GM23338 (cell line): Measurements from ENCODE around the gene SENP8. TPM values are rescaled to one million over a fixed set of nuclear protein-coding genes. Genes with fewer than 3 reads are reported as not detected.

Experiments used
- ATAC-seq: fragments of 200-7000 bp; cut with Tn5 transposase; 3 replicates; pipeline ENCODE4 v1.9.1; 2020
- DNase-seq: peaks from one replicate; pipeline ENCODE4 v3.0.0-alpha.2; 2015; ENCODE audit warnings: low spot score
- H2AFZ ChIP-seq: fragments of 200-600 bp; sonication (generic); 2 replicates; pipeline ENCODE4 v1.8.0; 2016; ENCODE audit warnings: antibody characterized with exemption, mild to moderate bottlenecking, moderate library complexity
- H3F3A ChIP-seq: fragments of 200-600 bp; sonication (generic); replicated peaks from 2 replicates; pipeline ENCODE4 v1.8.0; 2017; ENCODE audit warnings: antibody characterized with exemption, mixed run types, low read depth
- H3K27ac ChIP-seq: fragments of 200-600 bp; sonication (generic); 2 replicates; pipeline ENCODE4 v1.6.1; 2016; ENCODE audit warnings: low read depth
- H3K27me3 ChIP-seq: fragments of 200-600 bp; sonication (generic); 2 replicates; pipeline ENCODE4 v1.8.0; 2016; ENCODE audit warnings: mild to moderate bottlenecking, mixed run types, moderate library complexity; ENCODE audit not compliant: insufficient read depth
- H3K36me3 ChIP-seq: fragments of 200-600 bp; sonication (generic); 2 replicates; pipeline ENCODE4 v1.8.0; 2016; ENCODE audit warnings: mild to moderate bottlenecking; ENCODE audit not compliant: insufficient read depth
- H3K4me1 ChIP-seq: fragments of 200-600 bp; sonication (generic); 2 replicates; pipeline ENCODE4 v1.8.0; 2016; ENCODE audit warnings: mild to moderate bottlenecking, moderate library complexity; ENCODE audit not compliant: insufficient read depth
- H3K4me2 ChIP-seq: fragments of 200-600 bp; sonication (generic); 2 replicates; pipeline ENCODE4 v1.7.1; 2017; ENCODE audit warnings: mixed run types
- H3K4me3 ChIP-seq: fragments of 200-600 bp; sonication (generic); 2 replicates; pipeline ENCODE4 v1.6.1; 2016; ENCODE audit warnings: mixed run types
- H3K79me2 ChIP-seq: fragments of 200-600 bp; sonication (generic); replicated peaks from 2 replicates; pipeline ENCODE4 v1.8.0; 2017; ENCODE audit warnings: mild to moderate bottlenecking; ENCODE audit not compliant: insufficient read depth
- H3K9me2 ChIP-seq: fragments of 200-600 bp; sonication (generic); 2 replicates; pipeline ENCODE4 v1.8.0; 2017; ENCODE audit not compliant: insufficient read depth
- H4K20me1 ChIP-seq: fragments of 200-600 bp; sonication (generic); replicated peaks from 2 replicates; pipeline ENCODE4 v1.8.0; 2017; ENCODE audit warnings: mild to moderate bottlenecking; ENCODE audit not compliant: insufficient read depth
- H3K27ac Mint-ChIP-seq: 2 replicates; pipeline ENCODE4 v1.8.0; 2020; ENCODE audit warnings: inconsistent platforms, mild to moderate bottlenecking, moderate library complexity, mixed read lengths
- H3K27me3 Mint-ChIP-seq: 3 replicates; pipeline ENCODE4 v1.8.0; 2022; ENCODE audit warnings: low read depth, mild to moderate bottlenecking, moderate library complexity, mixed read lengths, inconsistent platforms; ENCODE audit not compliant: insufficient read depth, poor library complexity
- H3K36me3 Mint-ChIP-seq: 3 replicates; pipeline ENCODE4 v1.8.0; 2021; ENCODE audit warnings: low read depth, mild to moderate bottlenecking, inconsistent platforms, moderate library complexity, mixed read lengths
- H3K4me1 Mint-ChIP-seq: 3 replicates; pipeline ENCODE4 v1.8.0; 2020; ENCODE audit warnings: mild to moderate bottlenecking, inconsistent platforms, mixed read lengths
- H3K4me3 Mint-ChIP-seq: 3 replicates; pipeline ENCODE4 v1.8.0; 2021; ENCODE audit warnings: moderate library complexity, mild to moderate bottlenecking, inconsistent platforms, mixed read lengths
- H3K9me3 Mint-ChIP-seq: 3 replicates; pipeline ENCODE4 v1.8.0; 2020; ENCODE audit warnings: moderate library complexity, mild to moderate bottlenecking, inconsistent platforms, mixed read lengths
- CREB1 ChIP-seq: fragments of 250-450 bp; sonication (Bioruptor Pico); IDR thresholded peaks from 2 replicates; pipeline ENCODE4 v1.5.0; 2020; ENCODE audit warnings: low read depth, mild to moderate bottlenecking, moderate library complexity
- EZH2 ChIP-seq: fragments of 200-600 bp; sonication (generic); IDR thresholded peaks from one replicate; pipeline ENCODE4 v1.8.0; 2017; ENCODE audit warnings: antibody characterized with exemption, mild to moderate bottlenecking, low read depth; ENCODE audit not compliant: unreplicated experiment
- EZH2phosphoT487 ChIP-seq: fragments of 200-600 bp; sonication (generic); IDR thresholded peaks from one replicate; pipeline ENCODE4 v1.8.1; 2018; ENCODE audit warnings: antibody characterized with exemption; ENCODE audit not compliant: unreplicated experiment
- JUNB ChIP-seq: IDR thresholded peaks from one replicate; pipeline ENCODE4 v1.6.1; 2016; ENCODE audit warnings: antibody characterized with exemption; ENCODE audit not compliant: unreplicated experiment
- NANOG ChIP-seq: IDR thresholded peaks from 2 replicates; pipeline ENCODE4 v1.6.1; 2016; ENCODE audit warnings: antibody characterized with exemption, borderline replicate concordance
- POLR2AphosphoS5 ChIP-seq: IDR thresholded peaks from 2 replicates; pipeline ENCODE4 v1.6.1; 2016; ENCODE audit warnings: antibody characterized with exemption, low read depth
- STAT1 ChIP-seq: IDR thresholded peaks from one replicate; pipeline ENCODE4 v1.6.1; 2016; ENCODE audit warnings: antibody characterized with exemption; ENCODE audit not compliant: unreplicated experiment
- ZNF114 ChIP-seq: fragments of 250-450 bp; sonication (Bioruptor Pico); IDR thresholded peaks from 2 replicates; pipeline ENCODE4 v1.5.0; 2020; ENCODE audit warnings: mild to moderate bottlenecking, moderate library complexity
- ZNF331 ChIP-seq: fragments of 250-450 bp; sonication (Bioruptor Pico); IDR thresholded peaks from 2 replicates; pipeline ENCODE4 v1.5.0; 2020; ENCODE audit warnings: low read depth, mild to moderate bottlenecking, moderate library complexity
- polyA plus RNA-seq: library from polyadenylated mRNA; unstranded; fragments of >200 nt; fragmentation: Nextera tagmentation; extraction: Ambion mirVana; gene quantifications from 2 replicates; pipeline ENCODE4 v1.2.1, GENCODE V29; 2016
- total RNA-seq: library from RNA; depleted of rRNA; stranded (reverse); fragments of >200 nt; shearing (Covaris generic); gene quantifications from 2 replicates; pipeline ENCODE4 v1.2.3, GENCODE V29; 2014
- TF ChIP-seq, protein P1 (sequence below): IDR thresholded peaks from 2 replicates; pipeline ENCODE4 v1.6.1; 2016; ENCODE audit warnings: antibody characterized with exemption
- TF ChIP-seq, protein P2 (sequence below), 2 experiments: fragments of 200-600 bp in 1 of 2; sonication (generic) in 1 of 2; conservative IDR thresholded peaks; 2 replicates each; pipeline versions ENCODE4 v1.5.1 to v1.6.1; 2016 to 2017; ENCODE audit warnings: antibody characterized with exemption in 2 of 2, low read depth in 2 of 2, mild to moderate bottlenecking in 2 of 2, moderate library complexity in 1 of 2
- TF ChIP-seq, protein P3 (sequence below): IDR thresholded peaks from one replicate; pipeline ENCODE4 v1.6.1; 2018; ENCODE audit warnings: antibody characterized with exemption; ENCODE audit not compliant: unreplicated experiment
- TF ChIP-seq, protein P4 (sequence below): fragments of 250-450 bp; sonication (Bioruptor Pico); IDR thresholded peaks from 2 replicates; pipeline ENCODE4 v1.5.0; 2020; ENCODE audit warnings: mild to moderate bottlenecking, moderate library complexity

Gene SENP8
- total and polyA plus RNA-seq, 2 experiments from 2014 or later = 3.1 to 7.7 TPM

DNA sequence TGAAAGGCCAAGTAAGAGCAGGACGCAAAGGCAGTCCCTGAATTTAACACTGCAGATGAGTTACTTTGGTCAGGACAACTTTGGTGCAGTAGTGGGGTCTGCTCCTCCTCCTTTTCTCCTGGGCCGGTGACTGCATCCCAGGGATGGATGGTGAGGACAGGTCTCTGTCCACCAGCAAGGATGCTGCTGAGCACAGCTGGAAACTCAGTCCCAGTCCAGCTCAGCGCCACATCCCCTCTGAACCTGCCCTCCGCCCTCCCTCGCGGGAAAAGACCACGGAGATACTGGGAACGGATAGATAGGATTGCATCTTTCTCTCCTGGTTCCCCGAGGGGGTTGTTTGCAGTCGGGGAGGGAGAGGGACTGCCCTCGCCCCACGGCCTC lies 65.6 kb downstream of the SENP8 start:
- Histone ChIP-seq H3K4me1 (peaks cover 4% of the 10 kb centered on the region), H3K9me2 (no peaks in the 10 kb centered on the region), H3K27me3 (peaks cover 17% of the 10 kb centered on the region; the same call in 1 of the 2 replicates), H4K20me1 (no peaks in the 10 kb centered on the region), H3K4me2 (peak overlapping the region; percentile 84), H3K27ac (no peak overlapping the region), H2AFZ (peak overlapping the region; percentile 98), H3F3A (0 out of 2 replicates have a peak, but pooled peaks cover 7% of the 10 kb centered on the region), H3K4me3 (peak overlapping the region; percentile 65), H3K79me2 (no peaks in the 10 kb centered on the region), H3K36me3 (no peaks in the 10 kb centered on the region)
- ATAC-seq (peak; percentile 15), DNase-seq (no peak)
- peaks cover 14% of the 10 kb centered on the region for H3K27me3 Mint-ChIP-seq
- H3K4me1 Mint-ChIP-seq = peaks cover 15% of the 10 kb centered on the region; the same call in 2 of the 3 replicates
- H3K27ac Mint-ChIP-seq = no peak overlapping the region
- no peaks in the 10 kb centered on the region for H3K36me3 Mint-ChIP-seq
- H3K9me3 Mint-ChIP-seq = no peaks in the 10 kb centered on the region
- H3K4me3 Mint-ChIP-seq = peak overlapping the region; percentile 62
- TF ChIP-seq CREB1 (CRISPR knock-in tag) = no peak
- TF ChIP-seq, protein P1, sequence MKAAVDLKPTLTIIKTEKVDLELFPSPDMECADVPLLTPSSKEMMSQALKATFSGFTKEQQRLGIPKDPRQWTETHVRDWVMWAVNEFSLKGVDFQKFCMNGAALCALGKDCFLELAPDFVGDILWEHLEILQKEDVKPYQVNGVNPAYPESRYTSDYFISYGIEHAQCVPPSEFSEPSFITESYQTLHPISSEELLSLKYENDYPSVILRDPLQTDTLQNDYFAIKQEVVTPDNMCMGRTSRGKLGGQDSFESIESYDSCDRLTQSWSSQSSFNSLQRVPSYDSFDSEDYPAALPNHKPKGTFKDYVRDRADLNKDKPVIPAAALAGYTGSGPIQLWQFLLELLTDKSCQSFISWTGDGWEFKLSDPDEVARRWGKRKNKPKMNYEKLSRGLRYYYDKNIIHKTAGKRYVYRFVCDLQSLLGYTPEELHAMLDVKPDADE = no peak
- TF ChIP-seq, protein P2, sequence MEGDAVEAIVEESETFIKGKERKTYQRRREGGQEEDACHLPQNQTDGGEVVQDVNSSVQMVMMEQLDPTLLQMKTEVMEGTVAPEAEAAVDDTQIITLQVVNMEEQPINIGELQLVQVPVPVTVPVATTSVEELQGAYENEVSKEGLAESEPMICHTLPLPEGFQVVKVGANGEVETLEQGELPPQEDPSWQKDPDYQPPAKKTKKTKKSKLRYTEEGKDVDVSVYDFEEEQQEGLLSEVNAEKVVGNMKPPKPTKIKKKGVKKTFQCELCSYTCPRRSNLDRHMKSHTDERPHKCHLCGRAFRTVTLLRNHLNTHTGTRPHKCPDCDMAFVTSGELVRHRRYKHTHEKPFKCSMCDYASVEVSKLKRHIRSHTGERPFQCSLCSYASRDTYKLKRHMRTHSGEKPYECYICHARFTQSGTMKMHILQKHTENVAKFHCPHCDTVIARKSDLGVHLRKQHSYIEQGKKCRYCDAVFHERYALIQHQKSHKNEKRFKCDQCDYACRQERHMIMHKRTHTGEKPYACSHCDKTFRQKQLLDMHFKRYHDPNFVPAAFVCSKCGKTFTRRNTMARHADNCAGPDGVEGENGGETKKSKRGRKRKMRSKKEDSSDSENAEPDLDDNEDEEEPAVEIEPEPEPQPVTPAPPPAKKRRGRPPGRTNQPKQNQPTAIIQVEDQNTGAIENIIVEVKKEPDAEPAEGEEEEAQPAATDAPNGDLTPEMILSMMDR (conservative IDR thresholded peaks at IDR 0.05; ENCODE audit: low read depth in 2 of 2) = no peak
- TF ChIP-seq, protein P3, sequence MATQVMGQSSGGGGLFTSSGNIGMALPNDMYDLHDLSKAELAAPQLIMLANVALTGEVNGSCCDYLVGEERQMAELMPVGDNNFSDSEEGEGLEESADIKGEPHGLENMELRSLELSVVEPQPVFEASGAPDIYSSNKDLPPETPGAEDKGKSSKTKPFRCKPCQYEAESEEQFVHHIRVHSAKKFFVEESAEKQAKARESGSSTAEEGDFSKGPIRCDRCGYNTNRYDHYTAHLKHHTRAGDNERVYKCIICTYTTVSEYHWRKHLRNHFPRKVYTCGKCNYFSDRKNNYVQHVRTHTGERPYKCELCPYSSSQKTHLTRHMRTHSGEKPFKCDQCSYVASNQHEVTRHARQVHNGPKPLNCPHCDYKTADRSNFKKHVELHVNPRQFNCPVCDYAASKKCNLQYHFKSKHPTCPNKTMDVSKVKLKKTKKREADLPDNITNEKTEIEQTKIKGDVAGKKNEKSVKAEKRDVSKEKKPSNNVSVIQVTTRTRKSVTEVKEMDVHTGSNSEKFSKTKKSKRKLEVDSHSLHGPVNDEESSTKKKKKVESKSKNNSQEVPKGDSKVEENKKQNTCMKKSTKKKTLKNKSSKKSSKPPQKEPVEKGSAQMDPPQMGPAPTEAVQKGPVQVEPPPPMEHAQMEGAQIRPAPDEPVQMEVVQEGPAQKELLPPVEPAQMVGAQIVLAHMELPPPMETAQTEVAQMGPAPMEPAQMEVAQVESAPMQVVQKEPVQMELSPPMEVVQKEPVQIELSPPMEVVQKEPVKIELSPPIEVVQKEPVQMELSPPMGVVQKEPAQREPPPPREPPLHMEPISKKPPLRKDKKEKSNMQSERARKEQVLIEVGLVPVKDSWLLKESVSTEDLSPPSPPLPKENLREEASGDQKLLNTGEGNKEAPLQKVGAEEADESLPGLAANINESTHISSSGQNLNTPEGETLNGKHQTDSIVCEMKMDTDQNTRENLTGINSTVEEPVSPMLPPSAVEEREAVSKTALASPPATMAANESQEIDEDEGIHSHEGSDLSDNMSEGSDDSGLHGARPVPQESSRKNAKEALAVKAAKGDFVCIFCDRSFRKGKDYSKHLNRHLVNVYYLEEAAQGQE = no peak
- no peak for TF ChIP-seq ZNF331
- TF ChIP-seq POLR2AphosphoS5 = no peak
- TF ChIP-seq, protein P4, sequence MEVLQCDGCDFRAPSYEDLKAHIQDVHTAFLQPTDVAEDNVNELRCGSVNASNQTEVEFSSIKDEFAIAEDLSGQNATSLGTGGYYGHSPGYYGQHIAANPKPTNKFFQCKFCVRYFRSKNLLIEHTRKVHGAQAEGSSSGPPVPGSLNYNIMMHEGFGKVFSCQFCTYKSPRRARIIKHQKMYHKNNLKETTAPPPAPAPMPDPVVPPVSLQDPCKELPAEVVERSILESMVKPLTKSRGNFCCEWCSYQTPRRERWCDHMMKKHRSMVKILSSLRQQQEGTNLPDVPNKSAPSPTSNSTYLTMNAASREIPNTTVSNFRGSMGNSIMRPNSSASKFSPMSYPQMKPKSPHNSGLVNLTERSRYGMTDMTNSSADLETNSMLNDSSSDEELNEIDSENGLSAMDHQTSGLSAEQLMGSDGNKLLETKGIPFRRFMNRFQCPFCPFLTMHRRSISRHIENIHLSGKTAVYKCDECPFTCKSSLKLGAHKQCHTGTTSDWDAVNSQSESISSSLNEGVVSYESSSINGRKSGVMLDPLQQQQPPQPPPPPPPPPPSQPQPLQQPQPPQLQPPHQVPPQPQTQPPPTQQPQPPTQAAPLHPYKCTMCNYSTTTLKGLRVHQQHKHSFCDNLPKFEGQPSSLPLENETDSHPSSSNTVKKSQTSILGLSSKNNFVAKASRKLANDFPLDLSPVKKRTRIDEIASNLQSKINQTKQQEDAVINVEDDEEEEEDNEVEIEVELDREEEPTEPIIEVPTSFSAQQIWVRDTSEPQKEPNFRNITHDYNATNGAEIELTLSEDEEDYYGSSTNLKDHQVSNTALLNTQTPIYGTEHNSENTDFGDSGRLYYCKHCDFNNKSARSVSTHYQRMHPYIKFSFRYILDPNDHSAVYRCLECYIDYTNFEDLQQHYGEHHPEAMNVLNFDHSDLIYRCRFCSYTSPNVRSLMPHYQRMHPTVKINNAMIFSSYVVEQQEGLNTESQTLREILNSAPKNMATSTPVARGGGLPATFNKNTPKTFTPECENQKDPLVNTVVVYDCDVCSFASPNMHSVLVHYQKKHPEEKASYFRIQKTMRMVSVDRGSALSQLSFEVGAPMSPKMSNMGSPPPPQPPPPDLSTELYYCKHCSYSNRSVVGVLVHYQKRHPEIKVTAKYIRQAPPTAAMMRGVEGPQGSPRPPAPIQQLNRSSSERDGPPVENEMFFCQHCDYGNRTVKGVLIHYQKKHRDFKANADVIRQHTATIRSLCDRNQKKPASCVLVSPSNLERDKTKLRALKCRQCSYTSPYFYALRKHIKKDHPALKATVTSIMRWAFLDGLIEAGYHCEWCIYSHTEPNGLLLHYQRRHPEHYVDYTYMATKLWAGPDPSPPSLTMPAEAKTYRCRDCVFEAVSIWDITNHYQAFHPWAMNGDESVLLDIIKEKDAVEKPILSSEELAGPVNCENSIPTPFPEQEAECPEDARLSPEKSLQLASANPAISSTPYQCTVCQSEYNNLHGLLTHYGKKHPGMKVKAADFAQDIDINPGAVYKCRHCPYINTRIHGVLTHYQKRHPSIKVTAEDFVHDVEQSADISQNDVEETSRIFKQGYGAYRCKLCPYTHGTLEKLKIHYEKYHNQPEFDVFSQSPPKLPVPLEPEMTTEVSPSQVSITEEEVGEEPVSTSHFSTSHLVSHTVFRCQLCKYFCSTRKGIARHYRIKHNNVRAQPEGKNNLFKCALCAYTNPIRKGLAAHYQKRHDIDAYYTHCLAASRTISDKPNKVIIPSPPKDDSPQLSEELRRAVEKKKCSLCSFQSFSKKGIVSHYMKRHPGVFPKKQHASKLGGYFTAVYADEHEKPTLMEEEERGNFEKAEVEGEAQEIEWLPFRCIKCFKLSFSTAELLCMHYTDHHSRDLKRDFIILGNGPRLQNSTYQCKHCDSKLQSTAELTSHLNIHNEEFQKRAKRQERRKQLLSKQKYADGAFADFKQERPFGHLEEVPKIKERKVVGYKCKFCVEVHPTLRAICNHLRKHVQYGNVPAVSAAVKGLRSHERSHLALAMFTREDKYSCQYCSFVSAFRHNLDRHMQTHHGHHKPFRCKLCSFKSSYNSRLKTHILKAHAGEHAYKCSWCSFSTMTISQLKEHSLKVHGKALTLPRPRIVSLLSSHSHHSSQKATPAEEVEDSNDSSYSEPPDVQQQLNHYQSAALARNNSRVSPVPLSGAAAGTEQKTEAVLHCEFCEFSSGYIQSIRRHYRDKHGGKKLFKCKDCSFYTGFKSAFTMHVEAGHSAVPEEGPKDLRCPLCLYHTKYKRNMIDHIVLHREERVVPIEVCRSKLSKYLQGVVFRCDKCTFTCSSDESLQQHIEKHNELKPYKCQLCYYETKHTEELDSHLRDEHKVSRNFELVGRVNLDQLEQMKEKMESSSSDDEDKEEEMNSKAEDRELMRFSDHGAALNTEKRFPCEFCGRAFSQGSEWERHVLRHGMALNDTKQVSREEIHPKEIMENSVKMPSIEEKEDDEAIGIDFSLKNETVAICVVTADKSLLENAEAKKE (CRISPR knock-in tag) = no peak
- no peak for TF ChIP-seq NANOG
- no peak for TF ChIP-seq JUNB
- no peak for TF ChIP-seq EZH2
- TF ChIP-seq STAT1 = no peak
- TF ChIP-seq EZH2phosphoT487 = no peak
- TF ChIP-seq ZNF114 (CRISPR knock-in tag) = no peak
